SU-DHL-6 (cell line): ENCODE results near the gene MMP23B.

ENCODE experiments used
- H2AFZ ChIP-seq: fragments of 200-600 bp; sonication (generic); 2 replicates; pipeline ENCODE4 v1.6.1; 2014; ENCODE audit warnings: low read depth, mild to moderate bottlenecking, moderate library complexity, mixed read lengths, antibody characterized with exemption, low read length; ENCODE audit not compliant: severe bottlenecking
- H3F3A ChIP-seq: fragments of 200-600 bp; shearing (Covaris generic); 2 replicates; pipeline ENCODE4 v1.6.0; 2016; ENCODE audit warnings: antibody characterized with exemption, mild to moderate bottlenecking; ENCODE audit not compliant: insufficient read depth
- H3K27ac ChIP-seq: fragments of 200-600 bp; sonication (generic); 2 replicates; pipeline ENCODE4 v1.5.1; 2016; ENCODE audit warnings: low read depth, mild to moderate bottlenecking, low read length, moderate library complexity, mixed read lengths
- H3K27me3 ChIP-seq: fragments of 200-600 bp; sonication (generic), shearing (Covaris generic); 2 replicates; pipeline ENCODE4 v1.6.0; 2014; ENCODE audit warnings: mild to moderate bottlenecking, low read length
- H3K36me3 ChIP-seq: fragments of 200-600 bp; sonication (generic); 2 replicates; pipeline ENCODE4 v1.6.1; 2014; ENCODE audit warnings: mild to moderate bottlenecking, low read length, mixed read lengths
- H3K4me2 ChIP-seq: fragments of 300-600, 200-600 bp; shearing (Covaris generic), sonication (generic); 2 replicates; pipeline ENCODE4 v1.6.0; 2014; ENCODE audit warnings: low read length, low read depth, mild to moderate bottlenecking; ENCODE audit not compliant: poor library complexity, severe bottlenecking
- H3K4me3 ChIP-seq: fragments of 200-600 bp; sonication (generic); 2 replicates; pipeline ENCODE4 v1.5.1; 2014; ENCODE audit warnings: antibody characterized with exemption, low read length, mild to moderate bottlenecking, mixed read lengths; ENCODE audit not compliant: insufficient read depth, poor library complexity, severe bottlenecking
- H3K79me2 ChIP-seq: fragments of 200-600 bp; sonication (generic); 2 replicates; pipeline ENCODE4 v1.6.1; 2014; ENCODE audit warnings: mild to moderate bottlenecking, low read length, moderate library complexity; ENCODE audit not compliant: insufficient read depth
- H3K9ac ChIP-seq: fragments of 200-600 bp; sonication (generic); 2 replicates; pipeline ENCODE4 v1.7.0; 2014; ENCODE audit warnings: mild to moderate bottlenecking, low read length
- H3K9me2 ChIP-seq: fragments of 200-600 bp; sonication (generic); replicated peaks from 2 replicates; pipeline ENCODE4 v1.6.1; 2014; ENCODE audit warnings: low read length; ENCODE audit not compliant: insufficient read depth
- H3K9me3 ChIP-seq: fragments of 200-600 bp; sonication (generic); 2 replicates; pipeline ENCODE4 v1.6.1; 2014; ENCODE audit warnings: low read length, mixed read lengths; ENCODE audit not compliant: insufficient read depth
- H4K20me1 ChIP-seq: fragments of 200-600 bp; sonication (generic); 2 replicates; pipeline ENCODE4 v1.6.1; 2014; ENCODE audit warnings: low read depth, mild to moderate bottlenecking, antibody characterized with exemption, low read length, moderate library complexity, mixed read lengths
- EZH2phosphoT487 ChIP-seq: fragments of 200-600 bp; sonication (generic), shearing (Covaris generic); conservative IDR thresholded peaks from 2 replicates; pipeline ENCODE4 v1.6.1; 2018; ENCODE audit warnings: mild to moderate bottlenecking, antibody characterized with exemption, low read length, moderate library complexity, mixed read lengths
- TF ChIP-seq, protein P1 (sequence below): fragments of 200-600 bp; sonication (generic); IDR thresholded peaks from one replicate; pipeline ENCODE4 v1.5.1; 2017; ENCODE audit warnings: antibody characterized with exemption, mild to moderate bottlenecking, low read length, moderate library complexity; ENCODE audit not compliant: insufficient read depth, poor library complexity, severe bottlenecking

Gene MMP23B

DNA sequence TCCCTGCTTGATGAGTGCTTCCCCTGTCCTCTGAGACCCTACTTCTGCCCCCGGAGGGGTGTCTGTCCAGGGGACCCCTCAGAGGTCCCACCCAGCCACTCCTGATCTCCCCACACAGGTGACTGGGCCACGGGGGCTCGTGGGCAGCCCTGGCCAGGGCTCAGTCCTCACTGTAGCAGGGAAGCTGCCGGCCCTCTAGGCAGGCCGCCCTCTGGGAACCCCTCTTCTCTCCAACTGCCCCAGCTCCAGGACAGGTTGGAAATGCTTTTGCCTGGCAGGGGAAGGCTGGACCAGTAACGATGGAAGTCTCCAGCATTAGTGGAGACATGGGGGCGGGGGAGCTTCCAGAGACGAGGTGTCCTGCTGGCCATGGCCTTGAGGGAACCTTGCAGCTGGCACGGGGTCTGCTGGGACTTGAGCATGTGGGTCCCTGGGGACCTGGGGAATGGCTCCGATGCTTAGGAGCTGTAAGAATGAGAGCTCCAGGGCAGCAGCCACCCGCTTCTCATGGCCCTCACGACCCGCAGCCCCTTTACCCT is 28.9 kb upstream of the MMP23B start:
- H3K4me3 ChIP-seq = no peak overlapping the region
- no peak overlapping the region for H2AFZ ChIP-seq

DNA sequence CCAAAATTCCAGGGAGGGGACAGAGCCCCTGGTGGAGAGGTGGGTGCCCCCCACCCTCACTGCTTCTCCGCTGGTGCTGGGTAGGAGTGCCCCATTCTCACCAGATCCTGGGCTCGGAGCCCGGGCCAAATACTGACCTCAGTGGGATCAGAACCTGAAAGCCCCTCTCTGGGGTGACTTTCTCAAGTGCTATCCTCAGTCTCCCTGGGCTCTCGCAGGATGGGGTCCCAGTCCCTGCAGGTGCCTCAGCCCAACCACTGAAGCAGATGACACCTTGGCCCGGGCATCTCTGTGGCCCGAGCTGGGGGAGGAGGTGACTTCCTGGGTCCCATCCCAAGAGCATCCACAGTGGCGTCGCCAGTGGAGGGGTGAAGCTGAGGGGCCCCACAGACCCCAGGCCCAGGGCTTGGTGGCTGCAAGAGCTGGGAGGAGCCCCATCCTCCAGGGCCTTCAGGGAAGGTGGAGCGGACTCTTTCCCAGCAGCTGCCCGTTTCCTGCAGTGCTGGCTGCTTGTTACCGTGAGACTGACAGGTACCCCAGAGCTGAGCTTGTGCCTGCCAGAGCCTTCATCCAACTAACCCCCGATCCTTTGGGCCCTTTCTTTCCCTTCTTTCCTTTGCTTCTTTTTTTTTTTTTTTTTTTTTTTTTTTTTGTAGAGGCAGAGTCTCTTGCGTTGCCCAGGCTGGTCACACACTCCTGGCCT is 28.2 kb upstream of the MMP23B start:
- H2AFZ ChIP-seq = no peak overlapping the region
- no peaks in the 10 kb centered on the region for H3K79me2 ChIP-seq
- no peak for TF ChIP-seq EZH2phosphoT487
- TF ChIP-seq, protein P1, sequence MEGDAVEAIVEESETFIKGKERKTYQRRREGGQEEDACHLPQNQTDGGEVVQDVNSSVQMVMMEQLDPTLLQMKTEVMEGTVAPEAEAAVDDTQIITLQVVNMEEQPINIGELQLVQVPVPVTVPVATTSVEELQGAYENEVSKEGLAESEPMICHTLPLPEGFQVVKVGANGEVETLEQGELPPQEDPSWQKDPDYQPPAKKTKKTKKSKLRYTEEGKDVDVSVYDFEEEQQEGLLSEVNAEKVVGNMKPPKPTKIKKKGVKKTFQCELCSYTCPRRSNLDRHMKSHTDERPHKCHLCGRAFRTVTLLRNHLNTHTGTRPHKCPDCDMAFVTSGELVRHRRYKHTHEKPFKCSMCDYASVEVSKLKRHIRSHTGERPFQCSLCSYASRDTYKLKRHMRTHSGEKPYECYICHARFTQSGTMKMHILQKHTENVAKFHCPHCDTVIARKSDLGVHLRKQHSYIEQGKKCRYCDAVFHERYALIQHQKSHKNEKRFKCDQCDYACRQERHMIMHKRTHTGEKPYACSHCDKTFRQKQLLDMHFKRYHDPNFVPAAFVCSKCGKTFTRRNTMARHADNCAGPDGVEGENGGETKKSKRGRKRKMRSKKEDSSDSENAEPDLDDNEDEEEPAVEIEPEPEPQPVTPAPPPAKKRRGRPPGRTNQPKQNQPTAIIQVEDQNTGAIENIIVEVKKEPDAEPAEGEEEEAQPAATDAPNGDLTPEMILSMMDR = no peak
- H4K20me1 ChIP-seq = no peaks in the 10 kb centered on the region
- no peaks in the 10 kb centered on the region for H3K9me2 ChIP-seq
- H3K27me3 ChIP-seq = no peaks in the 10 kb centered on the region
- no peaks in the 10 kb centered on the region for H3F3A ChIP-seq
- no peaks in the 10 kb centered on the region for H3K36me3 ChIP-seq
- no peak overlapping the region for H3K4me2 ChIP-seq
- no peak overlapping the region for H3K9ac ChIP-seq
- no peak overlapping the region for H3K27ac ChIP-seq
- no peak overlapping the region for H3K4me3 ChIP-seq
- no peaks in the 10 kb centered on the region for H3K9me3 ChIP-seq

More for the DNA sequence above, 28.9 kb upstream of the MMP23B start:
- Histone ChIP-seq H3K4me2 (no peak overlapping the region), H4K20me1 (no peaks in the 10 kb centered on the region), H3F3A (no peaks in the 10 kb centered on the region), H3K9me3 (no peaks in the 10 kb centered on the region), H3K9me2 (no peaks in the 10 kb centered on the region), H3K79me2 (no peaks in the 10 kb centered on the region), H3K27me3 (no peaks in the 10 kb centered on the region), H3K36me3 (no peaks in the 10 kb centered on the region), H3K9ac (no peak overlapping the region), H3K27ac (no peak overlapping the region)
- TF ChIP-seq, protein P1 = no peak
- no peak for TF ChIP-seq EZH2phosphoT487

DNA sequence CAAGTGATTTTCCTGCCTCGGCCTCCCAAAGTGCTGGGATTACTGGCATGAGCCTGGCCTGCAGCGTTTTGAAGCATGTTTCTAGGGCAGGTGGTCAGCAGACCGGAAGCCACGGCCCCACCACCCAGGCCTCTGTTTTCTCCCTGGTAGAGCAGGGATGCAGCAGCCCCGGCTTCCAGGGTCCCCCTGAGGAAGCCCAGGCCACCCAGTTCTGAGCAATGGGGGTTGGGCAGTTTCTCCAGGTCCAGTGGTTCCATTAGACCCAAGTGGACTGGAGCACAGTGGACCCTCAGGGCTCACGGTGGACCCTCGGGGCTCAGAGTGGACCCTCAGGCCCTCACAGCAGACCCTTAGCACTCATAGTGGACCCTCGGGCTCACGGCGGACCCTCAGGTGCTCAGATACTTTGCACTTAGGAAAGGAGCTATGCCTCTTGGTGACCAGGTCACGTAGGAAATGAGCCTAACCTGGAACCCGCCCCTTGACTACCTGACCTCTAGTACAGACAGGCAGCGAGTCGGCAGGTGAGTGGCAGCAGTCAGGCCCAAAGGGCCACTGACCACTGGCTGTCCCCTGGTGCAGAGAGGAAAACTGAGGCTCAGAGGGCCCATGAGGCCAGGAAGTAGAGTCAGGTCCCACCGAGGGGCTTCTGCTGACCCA is 27.5 kb upstream of the MMP23B start:
- no peak for TF ChIP-seq EZH2phosphoT487
- TF ChIP-seq, protein P1 = no peak
- no peak overlapping the region for H3K27ac ChIP-seq
- no peaks in the 10 kb centered on the region for H3K36me3 ChIP-seq
- no peak overlapping the region for H2AFZ ChIP-seq
- no peaks in the 10 kb centered on the region for H3K9me2 ChIP-seq
- no peaks in the 10 kb centered on the region for H3K9me3 ChIP-seq
- no peaks in the 10 kb centered on the region for H3K27me3 ChIP-seq
- no peaks in the 10 kb centered on the region for H3F3A ChIP-seq
- H3K4me2 ChIP-seq = no peak overlapping the region
- H3K4me3 ChIP-seq = no peak overlapping the region
- H3K79me2 ChIP-seq = no peaks in the 10 kb centered on the region
- H4K20me1 ChIP-seq = no peaks in the 10 kb centered on the region
- no peak overlapping the region for H3K9ac ChIP-seq
